Left lung (tissue), 10 donors: Measurements from ENCODE around the gene PTN. TPM values are rescaled to one million over a fixed set of nuclear protein-coding genes. Genes with fewer than 3 reads are reported as not detected.

Experiments
- ATAC-seq: fragments of 200-7000 bp; cut with Tn5 transposase; one replicate; pipeline ENCODE4 v1.9.1; 2020; ENCODE audit warnings: moderate library complexity
- DNase-seq, 4 donors: peaks; one replicate each; pipeline ENCODE4 v3.0.0-alpha.2; 2013 to 2020
- H3K27ac ChIP-seq, 2 donors: fragments of 200-600 bp; sonication (generic) in 1 of 2; one replicate each; pipeline versions ENCODE4 v1.5.0 to v1.8.0; 2020 to 2021
- H3K27me3 ChIP-seq, 2 donors: fragments of 200-600 bp; sonication (generic) in 1 of 2; one replicate each; pipeline versions ENCODE4 v1.5.0 to v1.8.0; 2020 to 2021
- H3K36me3 ChIP-seq, 2 donors: fragments of 200-600 bp; sonication (generic) in 1 of 2; one replicate each; pipeline versions ENCODE4 v1.5.0 to v1.8.0; 2020 to 2021
- H3K4me1 ChIP-seq, 2 donors: fragments of 200-600 bp; one replicate each; pipeline ENCODE4 v1.8.0; 2021
- H3K4me3 ChIP-seq, 2 donors: fragments of 200-600 bp; sonication (generic) in 1 of 2; one replicate each; pipeline versions ENCODE4 v1.5.0 to v1.8.0; 2020 to 2021; ENCODE audit warnings: mild to moderate bottlenecking in 1 of 2
- H3K9me3 ChIP-seq, 2 donors: fragments of 200-600 bp; sonication (generic) in 1 of 2; one replicate each; pipeline versions ENCODE4 v1.5.0 to v1.8.0; 2020 to 2021
- CTCF ChIP-seq, 2 donors: fragments of 200-600 bp; sonication (generic) in 1 of 2; IDR thresholded peaks; one replicate each; pipeline versions ENCODE4 v1.5.0 to v1.8.0; 2021; ENCODE audit warnings: antibody characterized with exemption in 2 of 2
- intact Hi-C, 2 donors: fragments of 100-400 bp; cut with DNase I; formaldehyde crosslinking; loops; one replicate each; pipeline versions ENCODE4 v1.11.2 to v1.14.2; 2022
- polyA plus RNA-seq, 6 donors: library from polyadenylated mRNA; unstranded; fragments of 120-200 nt; gene quantifications; one replicate each; pipeline ENCODE4 v1.2.1, GENCODE V29; 2013; ENCODE audit not compliant: insufficient read length in 6 of 6
- total RNA-seq, 2 donors: library from RNA; stranded (reverse); fragmentation: NEBNext Ultra II Directional; extraction: Animal tissue kit (Norgen Biotek cat#: 25700); gene quantifications; one replicate each; pipeline ENCODE4 v1.2.1, GENCODE V29; 2021
- donor health status: DM: no; HTN: yes; CAD: no.
- donor health status: DM: no; HTN: no; CAD: no.

The PTN gene
- total and polyA plus RNA-seq, 8 donors = 2.1 to 85.1 (median 62.0) TPM

GRCh38 chr7:137329411-137329810 is 14.1 kb downstream of the PTN start:
- no peaks in the 10 kb centered on the region for H3K27me3 ChIP-seq
- H3K36me3 ChIP-seq = no peaks in the 10 kb centered on the region
- no peaks in the 10 kb centered on the region for H3K4me1 ChIP-seq
- no peak overlapping the region for H3K4me3 ChIP-seq
- intact Hi-C loops = no loop called here
- no peak overlapping the region for H3K27ac ChIP-seq
- no peak for DNase-seq
- peaks cover 0 to 9% of the 10 kb centered on the region in 2 donors for H3K9me3 ChIP-seq
- no peak for ATAC-seq
- no peak for TF ChIP-seq CTCF (IDR thresholded peaks at IDR 0.05)

DNA sequence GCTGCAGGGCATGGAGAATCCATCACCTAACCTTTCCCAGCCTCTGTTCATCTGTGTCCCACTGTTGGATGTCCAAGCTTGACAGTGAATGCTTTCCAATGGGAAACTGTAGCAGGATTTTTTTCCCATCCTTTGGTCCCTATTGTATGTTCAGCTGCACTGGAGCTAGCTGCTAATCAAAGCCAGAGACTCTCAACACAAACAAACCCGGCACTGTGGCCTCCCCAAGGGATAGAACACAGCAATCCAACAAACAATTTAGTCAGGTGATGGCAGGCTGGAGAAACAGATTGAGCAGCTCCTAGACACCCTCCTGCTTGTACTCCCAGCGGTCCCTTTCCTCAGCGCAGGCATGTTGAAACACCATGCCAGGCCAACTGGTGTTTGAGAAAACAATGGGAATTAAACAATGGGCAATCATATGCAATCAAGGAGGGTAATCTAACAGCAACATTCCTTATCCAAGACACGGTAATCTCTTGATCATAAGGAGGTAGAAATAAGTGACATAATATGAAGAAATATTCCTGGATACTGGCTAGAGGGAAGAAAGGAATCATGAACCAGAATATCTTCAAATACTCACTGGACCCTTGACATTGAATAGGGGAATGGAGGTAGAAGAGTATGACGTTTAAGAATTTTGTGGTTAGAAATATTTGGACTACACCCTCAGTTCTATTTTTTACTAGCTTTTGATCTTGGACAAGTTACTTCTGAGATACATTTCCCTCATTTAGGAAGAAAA is 15.0 kb downstream of the PTN start:
- Histone ChIP-seq H3K4me3 (no peak overlapping the region), H3K9me3 (peaks cover 0 to 7% of the 10 kb centered on the region in 2 donors), H3K4me1 (no peaks in the 10 kb centered on the region), H3K27ac (no peak overlapping the region), H3K27me3 (no peaks in the 10 kb centered on the region), H3K36me3 (no peaks in the 10 kb centered on the region)
- DNase-seq (no peak), ATAC-seq (no peak)
- TF ChIP-seq CTCF (IDR thresholded peaks at IDR 0.05) = no peak
- intact Hi-C loops = no loop called here

- peaks cover 0 to 6% of the 10 kb centered on the region in 2 donors for H3K9me3 ChIP-seq
- no peak overlapping the region for H3K27ac ChIP-seq
- no peaks in the 10 kb centered on the region for H3K4me1 ChIP-seq
- intact Hi-C loops = no loop called here
- DNase-seq (no peak), ATAC-seq (no peak)
- no peak for TF ChIP-seq CTCF (IDR thresholded peaks at IDR 0.05)
- H3K27me3 ChIP-seq = no peaks in the 10 kb centered on the region
- no peak overlapping the region for H3K4me3 ChIP-seq
- no peaks in the 10 kb centered on the region for H3K36me3 ChIP-seq
Measured at GRCh38 chr7:137325927-137326326, 17.6 kb downstream of the PTN start.

GRCh38 chr7:137324796-137325696 is 18.5 kb downstream of the PTN start:
- Histone ChIP-seq H3K4me3 (no peak overlapping the region), H3K9me3 (peaks cover 0 to 6% of the 10 kb centered on the region in 2 donors), H3K27ac (no peak overlapping the region), H3K36me3 (no peaks in the 10 kb centered on the region), H3K27me3 (no peaks in the 10 kb centered on the region), H3K4me1 (no peaks in the 10 kb centered on the region)
- no peak for ATAC-seq
- intact Hi-C loops = no loop called here
- DNase-seq = no peak
- TF ChIP-seq CTCF (IDR thresholded peaks at IDR 0.05) = no peak
